Omental fat pad (tissue), 4 donors: ENCODE measurements around the gene PIGS. TPM values are rescaled to one million over a fixed set of nuclear protein-coding genes. Genes with fewer than 3 reads are reported as not detected.

ENCODE experiments used
- ATAC-seq: fragments of 150-250 bp; one replicate; pipeline ENCODE4 v1.9.1; 2016; ENCODE audit warnings: mild to moderate bottlenecking, moderate library complexity; ENCODE audit not compliant: low FRiP score
- DNase-seq: peaks from one replicate; pipeline ENCODE4 v3.0.0-alpha.2; 2019; ENCODE audit warnings: low spot score
- CTCF ChIP-seq, 3 donors: fragments of 450-650 bp; IDR thresholded peaks; one replicate each; pipeline ENCODE4 v1.5.1; 2016 to 2017; ENCODE audit warnings: antibody characterized with exemption in 3 of 3, mild to moderate bottlenecking in 3 of 3, moderate library complexity in 2 of 3
- total RNA-seq, 4 donors: library from RNA; depleted of rRNA; stranded (reverse); fragments of >200 nt; gene quantifications; one replicate each; pipeline ENCODE4 v1.1.0, GENCODE V29; 2016

Gene PIGS
- total RNA-seq, 4 donors from 2014 or later = 33.1 to 55.5 (median 45.2) TPM

GRCh38 chr17:28528327-28529012 lies 42.9 kb downstream of the PIGS start:
- TF ChIP-seq CTCF (IDR thresholded peaks at IDR 0.05) = no peak
- DNase-seq (no peak), ATAC-seq (no peak)

- ATAC-seq (no peak), DNase-seq (no peak)
- TF ChIP-seq CTCF (IDR thresholded peaks at IDR 0.05) = no peak
Measured at GRCh38 chr17:28527859-28528258, 43.5 kb downstream of the PIGS start.

- TF ChIP-seq CTCF (IDR thresholded peaks at IDR 0.05) = no peak
- ATAC-seq (no peak), DNase-seq (no peak)
Measured at GRCh38 chr17:28527181-28527681, 44.1 kb downstream of the PIGS start.

- DNase-seq = no peak
- TF ChIP-seq CTCF (IDR thresholded peaks at IDR 0.05) = no peak
- ATAC-seq = no peak
Measured at GRCh38 chr17:28526381-28526780, 44.9 kb downstream of the PIGS start.

GRCh38 chr17:28524476-28525424 lies 46.6 kb downstream of the PIGS start:
- ATAC-seq (no peak), DNase-seq (no peak)
- TF ChIP-seq CTCF (IDR thresholded peaks at IDR 0.05) = no peak

- ATAC-seq (no peak), DNase-seq (no peak)
- no peak for TF ChIP-seq CTCF (IDR thresholded peaks at IDR 0.05)
Measured at GRCh38 chr17:28523876-28524275, 47.4 kb downstream of the PIGS start.
